Vagina (tissue), 2 donors: Measurements from ENCODE around the gene MORN4.

Experiments
- POLR2A ChIP-seq, 2 donors: fragments of 450-650 bp; IDR thresholded peaks; one replicate each; pipeline ENCODE4 v1.6.1; 2017; ENCODE audit warnings: antibody characterized with exemption in 2 of 2, mild to moderate bottlenecking in 2 of 2, moderate library complexity in 2 of 2
- TF ChIP-seq, protein P1 (sequence below), 3 experiments: fragments of 450-650 bp in 2 of 3; fragments of 200-600 bp in 1 of 3; sonication (generic) in 1 of 3; IDR thresholded peaks; one replicate each; pipeline ENCODE4 v1.5.1; 2017 to 2019; ENCODE audit warnings: antibody characterized with exemption in 3 of 3, mild to moderate bottlenecking in 2 of 3, moderate library complexity in 2 of 3

DNA sequence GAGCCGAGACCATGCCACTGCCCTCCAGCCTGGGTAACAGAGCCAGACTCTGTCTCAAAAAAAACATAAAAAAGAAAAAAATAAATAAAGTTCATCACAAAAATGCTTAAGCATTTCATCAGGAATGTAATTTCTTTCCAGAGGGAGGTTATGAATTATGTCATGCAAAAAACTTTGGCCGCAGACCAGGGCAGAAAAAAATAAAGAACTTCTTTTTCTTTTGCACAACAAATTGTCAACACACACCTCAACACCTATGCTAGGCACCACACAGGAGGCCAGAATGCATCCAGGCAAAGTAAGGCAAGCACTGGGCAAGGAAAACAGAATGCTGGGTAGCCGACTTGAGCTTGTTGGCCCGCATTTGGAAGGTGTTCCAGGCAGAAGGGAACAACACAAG, 39.9 kb downstream of the MORN4 start:
- TF ChIP-seq, protein P1, sequence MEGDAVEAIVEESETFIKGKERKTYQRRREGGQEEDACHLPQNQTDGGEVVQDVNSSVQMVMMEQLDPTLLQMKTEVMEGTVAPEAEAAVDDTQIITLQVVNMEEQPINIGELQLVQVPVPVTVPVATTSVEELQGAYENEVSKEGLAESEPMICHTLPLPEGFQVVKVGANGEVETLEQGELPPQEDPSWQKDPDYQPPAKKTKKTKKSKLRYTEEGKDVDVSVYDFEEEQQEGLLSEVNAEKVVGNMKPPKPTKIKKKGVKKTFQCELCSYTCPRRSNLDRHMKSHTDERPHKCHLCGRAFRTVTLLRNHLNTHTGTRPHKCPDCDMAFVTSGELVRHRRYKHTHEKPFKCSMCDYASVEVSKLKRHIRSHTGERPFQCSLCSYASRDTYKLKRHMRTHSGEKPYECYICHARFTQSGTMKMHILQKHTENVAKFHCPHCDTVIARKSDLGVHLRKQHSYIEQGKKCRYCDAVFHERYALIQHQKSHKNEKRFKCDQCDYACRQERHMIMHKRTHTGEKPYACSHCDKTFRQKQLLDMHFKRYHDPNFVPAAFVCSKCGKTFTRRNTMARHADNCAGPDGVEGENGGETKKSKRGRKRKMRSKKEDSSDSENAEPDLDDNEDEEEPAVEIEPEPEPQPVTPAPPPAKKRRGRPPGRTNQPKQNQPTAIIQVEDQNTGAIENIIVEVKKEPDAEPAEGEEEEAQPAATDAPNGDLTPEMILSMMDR (IDR thresholded peaks at IDR 0.05), result no peak
- no peak for TF ChIP-seq POLR2A (IDR thresholded peaks at IDR 0.05)
